Measurements from ENCODE around the gene AKR1C3.
"Not testable (repeated sequence)": the region's sequence is repeated elsewhere in the genome, so short reads cannot be mapped to it uniquely, and the experiment has no call there.

The AKR1C3 gene

GRCh38 chr10:5088703-5089261 is 5.4 kb upstream of the AKR1C3 start:
- no peak for DNase-seq (ENCODE audit: low read depth, low spot score)

- DNase-seq (ENCODE audit: low read depth, low spot score) = no peak
Observed at GRCh38 chr10:5089865-5090264, 4.3 kb upstream of the AKR1C3 start.

- DNase-seq (ENCODE audit: low read depth, low spot score) = no peak
Observed at GRCh38 chr10:5090551-5090950, 3.7 kb upstream of the AKR1C3 start.

GRCh38 chr10:5091196-5091595 is 3.0 kb upstream of the AKR1C3 start:
- no peak for DNase-seq (ENCODE audit: low read depth, low spot score)

- DNase-seq (ENCODE audit: low read depth, low spot score) = no peak
Observed at GRCh38 chr10:5092375-5092774, 1.8 kb upstream of the AKR1C3 start.

- DNase-seq (ENCODE audit: low read depth, low spot score) = no peak
Observed at GRCh38 chr10:5092848-5093790, 1.1 kb upstream of the AKR1C3 start.

- no peak for DNase-seq (ENCODE audit: low read depth, low spot score)
Observed at GRCh38 chr10:5095687-5096086, 1.5 kb downstream of the AKR1C3 start.

GRCh38 chr10:5096108-5096507 is 1.9 kb downstream of the AKR1C3 start:
- DNase-seq (ENCODE audit: low read depth, low spot score) = no peak

GRCh38 chr10:5102479-5102878 is 8.3 kb downstream of the AKR1C3 start:
- not testable (repeated sequence) for DNase-seq (ENCODE audit: low read depth, low spot score)

GRCh38 chr10:5103481-5103880 is 9.3 kb downstream of the AKR1C3 start:
- DNase-seq (ENCODE audit: low read depth, low spot score) = no peak

GRCh38 chr10:5105626-5106025 is 11.4 kb downstream of the AKR1C3 start:
- DNase-seq (ENCODE audit: low read depth, low spot score) = no peak

- DNase-seq (ENCODE audit: low read depth, low spot score) = no peak
Observed at GRCh38 chr10:5106553-5106952, 12.3 kb downstream of the AKR1C3 start.

GRCh38 chr10:5107860-5108526 is 13.8 kb downstream of the AKR1C3 start:
- DNase-seq (ENCODE audit: low read depth, low spot score) = no peak

- no peak for DNase-seq (ENCODE audit: low read depth, low spot score)
Observed at GRCh38 chr10:5108658-5109416, 14.6 kb downstream of the AKR1C3 start.

- DNase-seq (ENCODE audit: low read depth, low spot score) = not testable (repeated sequence)
Observed at GRCh38 chr10:5109861-5110260, 15.6 kb downstream of the AKR1C3 start.

GRCh38 chr10:5116621-5117020 is 22.4 kb downstream of the AKR1C3 start:
- DNase-seq (ENCODE audit: low read depth, low spot score) = no peak

GRCh38 chr10:5117026-5117425 is 22.8 kb downstream of the AKR1C3 start:
- no peak for DNase-seq (ENCODE audit: low read depth, low spot score)

- DNase-seq (ENCODE audit: low read depth, low spot score) = not testable (repeated sequence)
Observed at GRCh38 chr10:5119997-5120396, 25.8 kb downstream of the AKR1C3 start.

GRCh38 chr10:5123886-5124285 is 29.7 kb downstream of the AKR1C3 start:
- no peak for DNase-seq (ENCODE audit: low read depth, low spot score)

- DNase-seq (ENCODE audit: low read depth, low spot score) = no peak
Observed at GRCh38 chr10:5125315-5126044, 31.3 kb downstream of the AKR1C3 start.

GRCh38 chr10:5135581-5135980 is 41.4 kb downstream of the AKR1C3 start:
- no peak for DNase-seq (ENCODE audit: low read depth, low spot score)

All from astrocyte of the hippocampus (primary cell).